HEK293T (cell line): ENCODE data around the gene MGRN1.

ENCODE experiments used
- CTCF ChIA-PET: fragments of 350-600 bp; formaldehyde crosslinking; extraction: SDS; loops from one replicate; lab custom pipeline; 2021; ENCODE audit warnings: antibody characterized with exemption, inconsistent platforms; lab: Yijun Ruan, JAX
- POLR2A ChIA-PET: fragments of 350-600 bp; formaldehyde crosslinking; extraction: SDS; loops from one replicate; lab custom pipeline; 2020; ENCODE audit warnings: antibody characterized with exemption, inconsistent platforms; lab: Yijun Ruan, JAX
- DNase-seq: peaks from one replicate; pipeline ENCODE4 v3.0.0; 2012; ENCODE audit warnings: mixed read lengths; ENCODE audit errors: extremely low spot score
- ARNT ChIP-seq: fragments of 450-650 bp; IDR thresholded peaks from 2 replicates; pipeline ENCODE4 v1.6.1; 2017; ENCODE audit warnings: mild to moderate bottlenecking
- BHLHE40 ChIP-seq: fragments of 450-650 bp; IDR thresholded peaks from 2 replicates; pipeline ENCODE4 v1.6.1; 2016; ENCODE audit warnings: mild to moderate bottlenecking, moderate library complexity, borderline replicate concordance
- CTBP1 ChIP-seq: fragments of 450-650 bp; IDR thresholded peaks from 2 replicates; pipeline ENCODE4 v1.6.1; 2016; ENCODE audit warnings: borderline replicate concordance
- ELF4 ChIP-seq: fragments of 450-650 bp; IDR thresholded peaks from 2 replicates; pipeline ENCODE4 v1.6.1; 2017; ENCODE audit warnings: antibody characterized with exemption
- FOXA1 ChIP-seq: fragments of 450-650 bp; IDR thresholded peaks from 2 replicates; pipeline ENCODE4 v1.6.1; 2016; ENCODE audit warnings: mild to moderate bottlenecking
- FOXK2 ChIP-seq: fragments of 450-650 bp; IDR thresholded peaks from 2 replicates; pipeline ENCODE4 v1.6.1; 2016; ENCODE audit warnings: mild to moderate bottlenecking
- FOXM1 ChIP-seq: fragments of 450-650 bp; IDR thresholded peaks from 2 replicates; pipeline ENCODE4 v1.6.1; 2017; ENCODE audit warnings: mild to moderate bottlenecking, borderline replicate concordance
- HDGF ChIP-seq: fragments of 450-650 bp; IDR thresholded peaks from 2 replicates; pipeline ENCODE4 v1.6.1; 2017; ENCODE audit warnings: antibody characterized with exemption, borderline replicate concordance
- L3MBTL2 ChIP-seq: fragments of 450-650 bp; conservative IDR thresholded peaks from 2 replicates; pipeline ENCODE4 v1.6.1; 2016; ENCODE audit warnings: mild to moderate bottlenecking
- LEF1 ChIP-seq: fragments of 450-650 bp; IDR thresholded peaks from 2 replicates; pipeline ENCODE4 v1.6.1; 2017; ENCODE audit warnings: mild to moderate bottlenecking, borderline replicate concordance
- NFRKB ChIP-seq: fragments of 450-650 bp; IDR thresholded peaks from 2 replicates; pipeline ENCODE4 v1.6.1; 2016; ENCODE audit warnings: mild to moderate bottlenecking, moderate library complexity
- PKNOX1 ChIP-seq: fragments of 450-650 bp; IDR thresholded peaks from 2 replicates; pipeline ENCODE4 v1.6.1; 2016
- SP1 ChIP-seq: fragments of 450-650 bp; IDR thresholded peaks from 2 replicates; pipeline ENCODE4 v1.6.1; 2017
- SUZ12 ChIP-seq: fragments of 450-650 bp; IDR thresholded peaks from 2 replicates; pipeline ENCODE4 v1.6.1; 2016; ENCODE audit warnings: mild to moderate bottlenecking
- TARDBP ChIP-seq: fragments of 450-650 bp; IDR thresholded peaks from 2 replicates; pipeline ENCODE4 v1.6.1; 2016
- ZNF384 ChIP-seq: fragments of 450-650 bp; IDR thresholded peaks from 2 replicates; pipeline ENCODE4 v1.6.1; 2016

The MGRN1 gene

GRCh38 chr16:4689864-4690704, 65.5 kb downstream of the MGRN1 start:
- ChIA-PET CTCF (no interaction called here), POLR2A (no interaction called here)
- TF ChIP-seq ZNF384, result no peak
- no peak for TF ChIP-seq ELF4
- no peak for TF ChIP-seq SP1
- no peak for TF ChIP-seq LEF1
- no peak for TF ChIP-seq L3MBTL2
- TF ChIP-seq SUZ12, result no peak
- no peak for TF ChIP-seq FOXM1
- TF ChIP-seq FOXA1, result no peak
- no peak for TF ChIP-seq CTBP1
- no peak for TF ChIP-seq TARDBP
- no peak for TF ChIP-seq FOXK2
- no peak for TF ChIP-seq HDGF
- TF ChIP-seq BHLHE40, result no peak
- TF ChIP-seq ARNT, result no peak
- no peak for DNase-seq

GRCh38 chr16:4690946-4691665, 66.5 kb downstream of the MGRN1 start:
- POLR2A ChIA-PET, result no interaction called here
- TF ChIP-seq BHLHE40 (no peak), FOXA1 (no peak), ZNF384 (no peak), FOXM1 (no peak), SP1 (no peak), CTBP1 (no peak), L3MBTL2 (no peak), PKNOX1 (no peak), NFRKB (no peak), HDGF (no peak), LEF1 (no peak), TARDBP (no peak)
- CTCF ChIA-PET, result no interaction called here
- no peak for DNase-seq

GRCh38 chr16:4691666-4692412, 67.2 kb downstream of the MGRN1 start:
- ChIA-PET POLR2A (no interaction called here), CTCF (no interaction called here)
- no peak for TF ChIP-seq FOXM1
- no peak for TF ChIP-seq PKNOX1
- no peak for TF ChIP-seq NFRKB
- no peak for TF ChIP-seq ZNF384
- TF ChIP-seq BHLHE40, result no peak
- TF ChIP-seq CTBP1, result no peak
- no peak for TF ChIP-seq HDGF
- no peak for TF ChIP-seq FOXK2
- TF ChIP-seq LEF1, result no peak
- TF ChIP-seq TARDBP, result no peak
- TF ChIP-seq FOXA1, result no peak
- no peak for TF ChIP-seq L3MBTL2
- no peak for TF ChIP-seq SP1
- TF ChIP-seq ARNT, result no peak
- no peak for TF ChIP-seq SUZ12
- DNase-seq, result no peak

GRCh38 chr16:4692460-4693295, 68.1 kb downstream of the MGRN1 start:
- TF ChIP-seq BHLHE40, result no peak
- TF ChIP-seq TARDBP, result no peak
- TF ChIP-seq PKNOX1, result no peak
- TF ChIP-seq NFRKB, result no peak
- no peak for TF ChIP-seq FOXK2
- no peak for TF ChIP-seq ZNF384
- no peak for TF ChIP-seq CTBP1
- no peak for TF ChIP-seq SP1
- TF ChIP-seq FOXM1, result no peak
- TF ChIP-seq FOXA1, result no peak
- no peak for TF ChIP-seq LEF1
- TF ChIP-seq ELF4, result no peak
- TF ChIP-seq L3MBTL2, result no peak
- no peak for TF ChIP-seq SUZ12
- TF ChIP-seq ARNT, result no peak
- no peak for TF ChIP-seq HDGF
- ChIA-PET CTCF (no interaction called here), POLR2A (interaction anchor here (1.4 to 1.8 kb wide), 2 partner anchors 10 to 77 kb away, joined by 4 to 5 read pairs; no protein-coding TSS in a partner anchor)
- DNase-seq, result no peak
